ENCODE measurements around the gene KPNB1. TPM values are rescaled to one million over a fixed set of nuclear protein-coding genes. Genes with fewer than 3 reads are reported as not detected.
A peak's percentile ranks its signal among the peaks of the same experiment; 100 is the strongest.

KPNB1 gene
- total RNA-seq, 2 donors from 2014 or later = 560 to 601 TPM

DNA sequence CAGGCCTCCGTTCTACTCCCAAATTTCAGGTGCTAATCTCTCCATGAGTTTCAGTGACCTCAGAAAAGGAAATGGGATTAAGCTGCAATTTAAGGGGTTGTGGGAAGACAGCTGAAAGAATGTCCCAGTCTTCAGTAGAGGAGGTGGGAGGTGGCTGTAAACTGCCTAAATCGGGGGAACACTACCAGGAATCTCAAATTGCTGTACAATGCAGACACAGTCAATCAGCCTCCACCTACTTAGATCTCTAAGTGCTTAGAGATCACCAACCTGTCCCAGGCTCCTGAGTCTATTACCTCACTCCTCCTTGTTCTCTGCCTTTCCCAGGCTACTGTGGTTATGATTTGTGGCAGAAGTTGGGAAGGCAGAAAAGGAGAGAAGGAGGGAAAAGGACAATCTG lies 75.0 kb downstream of the KPNB1 start:
- no peak for ATAC-seq
- Mint-ChIP-seq H3K36me3 (no peaks in the 10 kb centered on the region), H3K9me3 (no peaks in the 10 kb centered on the region)

DNA sequence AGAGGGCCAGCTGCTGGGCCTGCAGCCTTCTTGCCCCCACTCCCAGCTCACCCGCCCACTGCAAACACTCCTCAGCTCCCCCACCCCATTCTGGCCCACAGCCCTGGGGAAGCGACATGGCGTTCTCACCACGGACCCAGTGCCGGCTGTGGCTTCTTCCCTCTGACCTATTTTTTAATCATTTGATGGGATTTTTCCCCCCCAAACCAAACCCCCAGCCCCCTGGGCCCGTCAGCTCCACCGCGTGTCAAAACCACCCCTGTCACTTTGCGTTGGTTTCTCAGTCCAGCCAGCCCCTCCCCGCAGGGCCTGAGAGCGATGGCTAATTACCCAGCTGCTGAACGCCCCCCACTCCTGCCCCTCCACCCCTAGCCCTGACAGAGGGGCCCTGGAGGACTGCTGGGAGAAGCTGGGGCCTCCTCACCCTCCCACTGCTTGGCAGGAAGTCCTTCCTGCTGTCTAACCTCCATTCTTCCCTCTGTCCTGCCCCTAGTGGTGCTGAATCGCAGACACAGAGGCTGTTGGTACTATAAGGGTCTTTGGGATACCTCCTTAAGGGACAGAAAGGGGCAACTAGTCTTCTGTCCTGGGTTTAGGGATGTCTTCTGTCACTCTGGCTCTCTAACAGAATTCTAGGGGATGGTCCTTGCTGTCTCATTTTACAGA lies 75.9 kb downstream of the KPNB1 start:
- DNase-seq (ENCODE audit: low spot score in 2 of 2) = no peak
- ATAC-seq = no peak
- no peaks in the 10 kb centered on the region for H3K36me3 Mint-ChIP-seq
- peak overlapping the region; percentile 85 to 100 for H3K27ac Mint-ChIP-seq
- no peaks in the 10 kb centered on the region for H3K9me3 Mint-ChIP-seq

More for the DNA sequence above, 75.0 kb downstream of the KPNB1 start:
- no peak for DNase-seq (ENCODE audit: low spot score in 2 of 2)
- H3K27ac Mint-ChIP-seq = peak overlapping the region; percentile 83 to 100

DNA sequence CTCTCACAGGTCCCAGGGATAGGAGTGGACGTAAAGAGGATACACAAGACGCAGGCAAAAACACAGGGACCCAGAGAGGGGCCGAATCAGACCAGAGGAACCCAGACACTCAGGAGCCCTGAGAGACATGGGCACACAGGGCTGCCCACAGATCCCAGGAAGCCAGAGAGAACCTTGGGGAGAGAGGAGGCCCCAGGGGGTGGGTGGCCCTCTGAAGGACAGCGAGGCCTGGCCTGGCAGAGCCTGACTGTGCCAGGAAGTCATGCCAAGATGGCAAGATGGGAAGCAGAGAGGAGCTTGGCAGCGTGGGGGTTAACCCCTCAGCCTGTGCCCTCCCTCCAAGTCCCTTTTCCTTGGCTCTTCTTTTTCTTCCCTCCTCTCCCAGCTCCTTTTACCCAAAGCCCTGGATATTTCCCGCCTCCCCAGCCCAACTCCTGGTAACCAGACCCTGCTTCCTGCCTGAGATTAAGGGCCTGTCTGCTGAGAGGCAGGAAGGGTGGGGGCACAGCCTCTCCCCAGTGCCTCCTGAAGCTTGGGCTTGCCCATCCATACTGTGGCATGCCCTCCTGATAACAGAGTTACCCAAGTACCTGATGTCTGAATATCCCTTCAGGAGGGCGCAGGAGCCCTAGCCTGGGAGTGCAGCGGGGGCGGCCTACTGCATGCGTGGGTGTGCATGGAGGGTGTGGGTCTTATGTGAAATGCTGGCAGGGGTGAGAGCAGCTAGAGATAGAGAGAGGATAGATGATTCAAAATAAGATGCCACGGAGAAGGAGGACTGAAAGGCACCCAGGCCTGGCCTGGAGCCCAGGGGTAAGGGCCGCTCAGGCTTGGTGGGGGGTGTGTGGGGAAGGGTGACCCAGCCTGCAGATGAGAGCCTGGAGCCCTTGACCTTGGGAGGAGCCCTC lies 77.3 kb downstream of the KPNB1 start:
- Mint-ChIP-seq H3K9me3 (no peaks in the 10 kb centered on the region), H3K36me3 (no peaks in the 10 kb centered on the region), H3K27ac (peak overlapping the region; percentile 56 to 100)
- DNase-seq (ENCODE audit: low spot score in 2 of 2) (peak in 1 of 2 donors; percentile 44), ATAC-seq (no peak)

DNA sequence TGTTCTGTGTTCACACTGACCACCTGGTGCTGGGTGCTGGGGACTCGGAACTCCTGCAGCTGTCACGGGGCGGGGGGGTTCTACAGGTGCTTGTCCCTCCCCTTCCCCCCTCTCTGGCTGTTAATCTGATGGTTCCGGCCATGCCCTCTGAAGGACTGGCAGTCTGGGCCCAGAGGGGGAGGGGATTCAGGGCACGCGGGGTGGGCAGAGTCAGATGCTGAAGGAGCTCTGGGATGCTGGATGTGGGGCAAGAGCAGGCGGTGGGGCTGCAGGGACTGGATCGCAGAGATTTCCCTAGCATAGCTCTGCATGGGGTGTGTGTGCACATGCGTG lies 78.0 kb downstream of the KPNB1 start:
- DNase-seq (ENCODE audit: low spot score in 2 of 2) (peak in 1 of 2 donors; percentile 44), ATAC-seq (no peak)
- Mint-ChIP-seq H3K36me3 (no peaks in the 10 kb centered on the region), H3K9me3 (no peaks in the 10 kb centered on the region), H3K27ac (peak overlapping the region in 1 of 2 donors; percentile 100)

DNA sequence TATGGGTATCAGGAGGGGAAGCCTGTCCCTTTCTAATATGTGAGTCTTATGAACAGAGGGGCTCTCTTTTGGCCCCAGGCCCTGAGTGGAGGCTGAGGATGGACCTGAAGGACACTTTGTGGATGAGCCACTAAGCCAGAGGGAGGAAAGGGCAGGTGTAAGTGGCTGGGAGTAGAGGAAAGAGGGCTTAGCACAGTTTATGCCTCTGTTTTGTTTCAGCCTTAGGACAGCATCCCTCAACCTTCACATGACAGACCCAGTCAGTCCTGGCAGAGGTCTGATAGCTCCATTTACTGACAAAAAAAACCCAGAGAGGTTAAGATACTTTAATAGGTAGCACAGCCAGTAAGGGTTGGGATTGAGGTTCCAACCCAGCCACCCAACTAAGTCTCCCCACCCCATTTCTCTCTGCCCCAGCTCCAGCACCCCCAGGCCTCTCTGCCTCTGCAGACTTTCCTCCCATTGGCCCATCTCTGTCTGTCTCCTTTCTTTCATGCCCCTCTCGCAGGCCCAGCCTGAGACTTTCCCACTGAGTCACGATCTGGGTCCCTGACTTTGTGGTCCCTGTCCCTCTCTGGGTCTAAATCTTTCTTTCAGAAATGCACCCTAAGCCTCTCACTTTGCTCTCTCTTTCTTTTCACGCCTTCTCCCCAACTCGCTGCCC lies 78.6 kb downstream of the KPNB1 start:
- ATAC-seq = no peak
- H3K36me3 Mint-ChIP-seq = no peaks in the 10 kb centered on the region
- H3K27ac Mint-ChIP-seq = peak overlapping the region; percentile 19 to 100
- peak in 1 of 2 donors; percentile 31 for DNase-seq (ENCODE audit: low spot score in 2 of 2)
- H3K9me3 Mint-ChIP-seq = no peaks in the 10 kb centered on the region

DNA sequence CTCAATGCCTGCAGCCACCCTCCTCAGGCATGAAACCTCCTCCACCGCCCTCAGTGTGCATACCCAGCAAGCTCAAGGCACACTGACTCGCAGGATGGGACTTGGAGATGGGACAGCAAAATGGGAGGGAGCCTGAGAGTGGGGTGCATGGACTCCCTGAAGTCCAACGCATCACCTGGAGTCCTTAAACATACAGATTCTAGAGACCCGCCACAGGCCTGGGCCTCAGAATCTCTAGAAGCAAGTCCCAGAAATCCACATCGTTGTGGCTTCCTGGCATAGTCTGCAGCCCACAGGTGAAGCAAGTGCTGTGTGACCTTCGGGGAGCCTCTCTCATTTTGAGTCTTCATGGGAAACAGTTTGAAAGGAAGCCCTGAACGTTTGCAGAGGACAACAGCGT lies 79.8 kb downstream of the KPNB1 start:
- Mint-ChIP-seq H3K9me3 (no peaks in the 10 kb centered on the region), H3K36me3 (peaks cover 9% of the 10 kb centered on the region in 2 donors), H3K27ac (peak overlapping the region; percentile 59 to 91)
- ATAC-seq (peak; percentile 4 to 27), DNase-seq (ENCODE audit: low spot score in 2 of 2) (peak in 1 of 2 donors; percentile 42)

DNA sequence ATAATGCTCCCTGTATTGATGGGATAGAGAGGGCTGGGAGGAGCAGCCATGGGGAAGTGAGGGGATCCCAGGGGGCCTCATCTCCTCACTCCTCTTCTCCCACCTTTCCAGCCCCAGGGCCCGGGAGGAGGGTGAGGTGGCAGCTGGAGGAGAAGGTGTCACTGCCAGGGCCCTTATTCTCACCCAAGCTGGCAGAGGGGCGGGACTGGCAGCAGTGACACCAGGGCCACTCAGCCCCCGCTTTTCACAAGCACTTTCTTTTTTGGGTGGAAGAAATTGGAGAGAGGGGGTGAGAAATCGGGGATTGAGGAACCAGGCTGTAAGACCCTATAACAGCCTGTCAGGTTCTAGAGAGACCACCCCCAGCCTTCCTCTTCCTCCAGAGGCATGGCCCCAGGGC lies 81.0 kb downstream of the KPNB1 start:
- Mint-ChIP-seq H3K36me3 (peaks cover 20 to 21% of the 10 kb centered on the region in 2 donors), H3K9me3 (no peaks in the 10 kb centered on the region), H3K27ac (peak overlapping the region; percentile 47 to 55)
- peak in 1 of 2 donors; percentile 49 for DNase-seq (ENCODE audit: low spot score in 2 of 2)
- ATAC-seq = no peak

DNA sequence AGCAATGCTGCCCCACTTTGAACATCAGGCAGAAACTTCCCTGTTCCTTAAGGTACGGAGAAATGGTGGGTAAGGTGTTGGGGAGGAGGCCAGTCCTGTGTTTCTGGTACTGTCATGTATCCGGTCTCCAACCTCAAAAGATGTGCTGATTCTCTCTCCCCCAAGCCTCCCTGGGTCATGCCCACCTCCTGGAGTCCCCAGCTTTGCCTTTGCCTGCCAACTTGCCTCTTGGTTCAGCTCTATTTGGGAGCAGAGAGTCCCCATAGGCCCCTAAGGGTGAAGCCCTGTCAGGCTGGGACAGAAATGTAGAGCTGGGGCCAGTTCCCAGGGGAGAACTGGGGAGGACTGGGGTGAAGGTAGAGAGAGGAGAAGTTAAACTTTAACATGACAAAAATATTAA lies 81.7 kb downstream of the KPNB1 start:
- peak in 1 of 2 donors; percentile 20 for DNase-seq (ENCODE audit: low spot score in 2 of 2)
- peaks cover 24 to 28% of the 10 kb centered on the region in 2 donors for H3K36me3 Mint-ChIP-seq
- H3K9me3 Mint-ChIP-seq = no peaks in the 10 kb centered on the region
- H3K27ac Mint-ChIP-seq = peak overlapping the region in 1 of 2 donors; percentile 98
- no peak for ATAC-seq

DNA sequence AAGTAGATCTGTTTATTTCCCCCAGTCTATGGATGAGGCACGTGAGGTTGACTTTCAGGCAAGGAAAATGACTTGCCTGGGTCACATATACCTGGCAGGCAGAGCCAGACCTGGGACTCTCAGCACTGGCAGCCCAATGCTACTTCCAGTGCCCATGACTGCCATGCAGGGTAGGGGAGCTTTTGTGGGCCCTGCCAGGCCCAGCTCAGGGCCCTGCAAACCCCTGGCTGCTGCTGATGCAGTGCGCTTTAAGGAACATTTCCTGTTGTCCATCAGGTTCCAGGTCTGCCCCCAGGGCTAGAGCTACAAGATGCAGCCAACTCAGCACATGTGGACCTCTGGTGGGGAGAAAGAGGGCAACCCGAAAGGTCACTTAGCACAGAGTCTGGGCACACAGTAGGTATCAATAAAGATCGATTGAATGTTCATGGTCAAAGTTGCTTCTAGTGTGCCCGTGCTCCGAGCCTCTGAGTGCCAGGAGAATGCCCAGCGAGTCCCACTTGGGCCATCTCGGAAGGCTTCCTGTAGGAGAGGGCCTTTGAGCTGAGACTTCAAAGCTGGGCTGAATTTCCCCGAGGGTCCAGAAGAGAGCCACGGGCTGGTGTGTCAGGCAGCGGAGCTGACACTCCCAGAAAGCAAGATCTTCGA lies 82.8 kb downstream of the KPNB1 start:
- ATAC-seq (peak in 1 of 2 donors; percentile 4), DNase-seq (ENCODE audit: low spot score in 2 of 2) (peak in 1 of 2 donors; percentile 60)
- Mint-ChIP-seq H3K27ac (peak overlapping the region; percentile 91 to 98), H3K9me3 (no peaks in the 10 kb centered on the region), H3K36me3 (peaks cover 31 to 39% of the 10 kb centered on the region in 2 donors)

DNA sequence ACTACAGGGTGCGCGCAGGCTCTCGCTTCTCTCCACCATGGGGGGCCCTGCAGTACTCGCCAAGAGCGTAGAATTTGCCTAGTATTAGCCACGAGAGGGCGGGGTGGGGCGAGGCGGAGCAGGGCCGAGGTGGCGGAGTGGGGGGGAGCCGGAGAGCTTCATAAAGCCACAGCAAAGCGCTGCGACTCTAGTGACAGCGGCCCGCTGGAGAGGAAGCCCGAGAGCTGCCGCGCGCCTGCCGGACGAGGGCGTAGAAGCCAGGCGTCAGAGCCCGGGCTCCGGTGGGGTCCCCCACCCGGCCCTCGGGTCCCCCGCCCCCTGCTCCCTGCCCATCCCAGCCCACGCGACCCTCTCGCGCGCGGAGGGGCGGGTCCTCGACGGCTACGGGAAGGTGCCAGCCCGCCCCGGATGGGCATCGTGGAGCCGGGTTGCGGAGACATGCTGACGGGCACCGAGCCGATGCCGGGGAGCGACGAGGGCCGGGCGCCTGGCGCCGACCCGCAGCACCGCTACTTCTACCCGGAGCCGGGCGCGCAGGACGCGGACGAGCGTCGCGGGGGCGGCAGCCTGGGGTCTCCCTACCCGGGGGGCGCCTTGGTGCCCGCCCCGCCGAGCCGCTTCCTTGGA lies 83.4 kb downstream of the KPNB1 start, which contains the start of gene TBX21:
TBX21 (plus strand) TSS at position 190 of the 627 bp plus-strand sequence; CDS start at position 409, 219 bp downstream.
- Mint-ChIP-seq H3K27ac (peak within 1 kb of the TSS; percentile 91 to 99), H3K9me3 (no peaks in the 10 kb centered on the region), H3K36me3 (peaks cover 31 to 40% of the 10 kb centered on the region in 2 donors)
- ATAC-seq (peak; percentile 77 to 88), DNase-seq (ENCODE audit: low spot score in 2 of 2) (peak; percentile 84 to 89)

DNA sequence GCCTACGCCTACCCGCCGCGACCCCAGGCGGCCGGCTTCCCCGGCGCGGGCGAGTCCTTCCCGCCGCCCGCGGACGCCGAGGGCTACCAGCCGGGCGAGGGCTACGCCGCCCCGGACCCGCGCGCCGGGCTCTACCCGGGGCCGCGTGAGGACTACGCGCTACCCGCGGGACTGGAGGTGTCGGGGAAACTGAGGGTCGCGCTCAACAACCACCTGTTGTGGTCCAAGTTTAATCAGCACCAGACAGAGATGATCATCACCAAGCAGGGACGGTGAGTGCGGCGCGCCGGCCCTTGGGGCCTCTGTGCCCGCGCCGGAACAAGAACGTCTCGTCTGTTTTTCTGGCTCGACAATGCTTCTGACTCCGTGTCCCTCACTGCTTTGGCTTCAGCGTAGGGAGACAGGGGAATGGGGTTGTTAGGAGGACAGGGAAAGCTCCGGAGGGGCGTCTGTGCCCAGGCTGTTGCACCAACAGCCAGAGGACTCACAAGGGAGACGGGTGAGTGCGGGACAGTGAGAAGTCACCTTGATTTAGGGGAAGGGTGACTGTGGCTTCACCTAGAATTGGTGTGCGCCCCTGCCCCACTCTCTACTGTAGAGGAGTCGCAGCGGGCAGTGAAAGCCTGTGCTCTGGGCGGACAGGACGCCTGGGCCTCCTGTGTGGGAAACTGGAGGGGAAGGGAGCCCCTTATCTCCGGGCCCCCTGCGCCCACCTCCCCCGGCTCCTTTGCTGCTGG lies 84.1 kb downstream of the KPNB1 start:
- ATAC-seq (peak; percentile 2 to 10), DNase-seq (ENCODE audit: low spot score in 2 of 2) (peak in 1 of 2 donors; percentile 56)
- H3K36me3 Mint-ChIP-seq = peaks cover 31 to 47% of the 10 kb centered on the region in 2 donors
- H3K9me3 Mint-ChIP-seq = no peaks in the 10 kb centered on the region
- peak overlapping the region; percentile 91 to 99 for H3K27ac Mint-ChIP-seq

DNA sequence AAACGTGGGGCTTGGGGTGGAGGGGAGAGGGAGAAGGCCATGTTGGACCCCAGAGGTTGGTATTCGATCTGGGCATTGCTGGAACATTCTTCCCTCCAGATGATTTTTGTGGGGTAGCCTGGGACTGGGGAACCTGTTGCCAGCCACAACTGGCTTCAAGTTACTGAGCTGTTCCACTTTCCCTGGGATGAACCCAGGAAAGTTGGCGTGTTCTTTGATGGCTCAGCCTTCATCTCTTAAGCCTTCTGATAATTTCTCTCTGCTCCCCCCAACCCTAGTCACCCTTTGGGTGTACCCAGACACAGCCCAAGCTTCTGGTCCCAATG lies 85.4 kb downstream of the KPNB1 start:
- Mint-ChIP-seq H3K27ac (peak overlapping the region; percentile 91 to 99), H3K9me3 (no peaks in the 10 kb centered on the region), H3K36me3 (peaks cover 31 to 53% of the 10 kb centered on the region in 2 donors)
- ATAC-seq (no peak), DNase-seq (ENCODE audit: low spot score in 2 of 2) (no peak)

Data from activated naive CD4-positive, alpha-beta T cell treated with anti-CD3 and anti-CD28 coated beads, Interleukin-2, amount 50 U/mL, for 72 hours (primary cell).